Mesenchymal stem cell (in vitro differentiated cells and primary cell): ENCODE data around the gene AHDC1.

ENCODE experiments used
- DNase-seq: peaks from one replicate; pipeline ENCODE4 v3.0.0-alpha.2; 2013
- H2AFZ ChIP-seq: one replicate; pipeline ENCODE4 v1.6.1; 2013; ENCODE audit warnings: low read depth, mild to moderate bottlenecking, control low read depth, inconsistent platforms, low read length, moderate library complexity
- H2AK5ac ChIP-seq: 2 replicates; pipeline ENCODE4 v1.6.1; 2013; ENCODE audit warnings: low read length, moderate library complexity, mild to moderate bottlenecking, inconsistent platforms; ENCODE audit not compliant: severe bottlenecking
- H2BK120ac ChIP-seq: one replicate; pipeline ENCODE4 v1.6.1; 2013; ENCODE audit warnings: low read depth, mild to moderate bottlenecking, inconsistent platforms, low read length, moderate library complexity
- H2BK12ac ChIP-seq, 2 experiments: one replicate each; pipeline ENCODE4 v1.6.1; 2013; ENCODE audit warnings: inconsistent platforms in 2 of 2, low read length in 2 of 2, mild to moderate bottlenecking in 2 of 2, moderate library complexity in 2 of 2, control low read depth in 1 of 2
- H2BK15ac ChIP-seq: one replicate; pipeline ENCODE4 v1.6.1; 2013; ENCODE audit warnings: mild to moderate bottlenecking, low read depth, inconsistent platforms; ENCODE audit not compliant: poor library complexity, severe bottlenecking
- H2BK5ac ChIP-seq: 2 replicates; pipeline ENCODE4 v1.6.1; 2013; ENCODE audit warnings: low read depth, mild to moderate bottlenecking, low read length, control low read depth, inconsistent platforms; ENCODE audit not compliant: poor library complexity, severe bottlenecking
- H3K14ac ChIP-seq, 2 experiments: one replicate each; pipeline ENCODE4 v1.6.1; 2013; ENCODE audit warnings: inconsistent platforms in 2 of 2, low read length in 2 of 2, control low read depth in 1 of 2, mild to moderate bottlenecking in 1 of 2, moderate library complexity in 1 of 2
- H3K18ac ChIP-seq, 2 experiments: one replicate each; pipeline ENCODE4 v1.6.1; 2013; ENCODE audit warnings: inconsistent platforms in 2 of 2, low read length in 2 of 2, control low read depth in 1 of 2, low read depth in 1 of 2, mild to moderate bottlenecking in 1 of 2
- H3K23ac ChIP-seq, 2 experiments: one replicate each; pipeline ENCODE4 v1.6.1; 2013; ENCODE audit warnings: inconsistent platforms in 2 of 2, low read length in 2 of 2, mild to moderate bottlenecking in 2 of 2, moderate library complexity in 2 of 2, control low read depth in 1 of 2
- H3K27ac ChIP-seq: 2 replicates; pipeline ENCODE4 v1.5.1; 2013; ENCODE audit warnings: mild to moderate bottlenecking, moderate library complexity, low read length, control low read depth, inconsistent platforms; ENCODE audit not compliant: poor library complexity, severe bottlenecking
- H3K27me3 ChIP-seq, 2 experiments: 2 replicates each; pipeline versions ENCODE4 v1.6.1 to v1.7.0; 2013; ENCODE audit warnings: low read length in 2 of 2, mild to moderate bottlenecking in 2 of 2, moderate library complexity in 2 of 2, control low read depth in 1 of 2, inconsistent platforms in 1 of 2; ENCODE audit not compliant: control insufficient read depth in 1 of 2, insufficient read depth in 1 of 2
- H3K36me3 ChIP-seq, 2 experiments: 2 replicates each; pipeline versions ENCODE4 v1.6.1 to v1.7.0; 2013; ENCODE audit warnings: low read length in 2 of 2, control low read depth in 1 of 2, inconsistent platforms in 1 of 2, low read depth in 1 of 2, mild to moderate bottlenecking in 1 of 2; ENCODE audit not compliant: insufficient read depth in 2 of 2, control insufficient read depth in 1 of 2
- H3K4ac ChIP-seq, 2 experiments: one replicate each; pipeline ENCODE4 v1.6.1; 2013; ENCODE audit warnings: inconsistent platforms in 2 of 2, low read length in 2 of 2, mild to moderate bottlenecking in 2 of 2, moderate library complexity in 2 of 2, control low read depth in 1 of 2, low read depth in 1 of 2
- H3K4me1 ChIP-seq: 2 replicates; pipeline ENCODE4 v1.6.1; 2013; ENCODE audit warnings: low read depth, low read length, control low read depth; ENCODE audit not compliant: control insufficient read depth, insufficient read depth
- H3K4me2 ChIP-seq: 2 replicates; pipeline ENCODE4 v1.6.1; 2013; ENCODE audit warnings: low read length, mild to moderate bottlenecking, inconsistent platforms; ENCODE audit not compliant: poor library complexity, severe bottlenecking
- H3K4me3 ChIP-seq, 2 experiments: 2 replicates each; pipeline versions ENCODE4 v1.5.1 to v1.7.0; 2013; ENCODE audit warnings: low read length in 2 of 2, mild to moderate bottlenecking in 2 of 2, control low read depth in 1 of 2, low read depth in 1 of 2; ENCODE audit not compliant: insufficient read depth in 1 of 2
- H3K79me1 ChIP-seq: replicated peaks from 2 replicates; pipeline ENCODE4 v1.6.1; 2013; ENCODE audit warnings: mild to moderate bottlenecking, control low read depth, low read length, inconsistent platforms; ENCODE audit not compliant: poor library complexity, severe bottlenecking
- H3K9ac ChIP-seq: 2 replicates; pipeline ENCODE4 v1.7.0; 2013; ENCODE audit warnings: mild to moderate bottlenecking, low read length, moderate library complexity
- H3K9me3 ChIP-seq: 2 replicates; pipeline ENCODE4 v1.7.0; 2013; ENCODE audit warnings: mild to moderate bottlenecking, low read length; ENCODE audit not compliant: control insufficient read depth
- H4K8ac ChIP-seq: one replicate; pipeline ENCODE4 v1.6.1; 2013; ENCODE audit warnings: inconsistent platforms, mild to moderate bottlenecking, low read length, moderate library complexity
- H4K91ac ChIP-seq: one replicate; pipeline ENCODE4 v1.6.1; 2013; ENCODE audit warnings: mild to moderate bottlenecking, low read length, inconsistent platforms
- WGBS: methylation state at CpG from one replicate; pipeline ENCODE4 v1.1.7; 2013; ENCODE audit warnings: mixed read lengths; 5-methylcytosine and 5-hydroxymethylcytosine counted together

Gene AHDC1

GRCh38 chr1:27542463-27543273 lies 61.3 kb downstream of the AHDC1 start:
- H3K4me2 ChIP-seq: no peak overlapping the region
- H3K27me3 ChIP-seq: no peaks in the 10 kb centered on the region
- WGBS: 19% methylated on average over 15 of the region's 19 CpGs
- no peak overlapping the region for H2AFZ ChIP-seq
- H3K27ac ChIP-seq: peak overlapping the region; percentile 43
- H4K91ac ChIP-seq: peak overlapping the region; percentile 92
- peak overlapping the region; percentile 85 to 95 for H3K18ac ChIP-seq
- peak overlapping the region; percentile 22 to 91 for H2BK12ac ChIP-seq
- no peaks in the 10 kb centered on the region for H3K9me3 ChIP-seq
- H3K4me1 ChIP-seq: peaks cover 60% of the 10 kb centered on the region
- peak overlapping the region; percentile 75 for H2BK120ac ChIP-seq
- H3K79me1 ChIP-seq: peaks cover 35% of the 10 kb centered on the region
- H2BK5ac ChIP-seq: no peak overlapping the region
- peak; percentile 93 for DNase-seq
- peak overlapping the region; percentile 90 for H2BK15ac ChIP-seq
- peak overlapping the region; percentile 79 for H3K9ac ChIP-seq
- H3K23ac ChIP-seq: no peak overlapping the region
- H3K14ac ChIP-seq: peak overlapping the region in 1 of 2 experiments; percentile 63
- H3K36me3 ChIP-seq: peaks cover 28 to 46% of the 10 kb centered on the region in 2 experiments
- no peak overlapping the region for H3K4me3 ChIP-seq
- H3K4ac ChIP-seq: peak overlapping the region; percentile 86 to 94
- H4K8ac ChIP-seq: peak overlapping the region; percentile 93
- H2AK5ac ChIP-seq: peak overlapping the region; percentile 21

- Histone ChIP-seq H3K36me3 (peaks cover 8 to 39% of the 10 kb centered on the region in 2 experiments), H3K23ac (no peak overlapping the region), H2BK5ac (no peak overlapping the region), H3K4me2 (no peak overlapping the region), H4K8ac (peak overlapping the region; percentile 78), H3K9me3 (no peaks in the 10 kb centered on the region), H3K4ac (peak overlapping the region in 1 of 2 experiments; percentile 33), H3K4me3 (no peak overlapping the region), H3K9ac (peak overlapping the region; percentile 48), H2AFZ (no peak overlapping the region), H3K18ac (peak overlapping the region; percentile 73 to 85), H3K4me1 (peaks cover 75% of the 10 kb centered on the region), H3K27me3 (no peaks in the 10 kb centered on the region), H2AK5ac (peak overlapping the region; percentile 48), H2BK120ac (no peak overlapping the region), H2BK12ac (peak overlapping the region; percentile 44 to 76), H4K91ac (peak overlapping the region; percentile 81), H3K27ac (peak overlapping the region; percentile 81), H3K79me1 (peaks cover 25% of the 10 kb centered on the region), H2BK15ac (no peak overlapping the region), H3K14ac (peak overlapping the region in 1 of 2 experiments; percentile 68)
- 29% methylated on average over 9 of the region's 9 CpGs for WGBS
- DNase-seq: peak; percentile 83
Observed at GRCh38 chr1:27539901-27540861, 63.8 kb downstream of the AHDC1 start.

- Histone ChIP-seq H3K4me3 (peak overlapping the region in 1 of 2 experiments; percentile 52), H3K4me1 (peaks cover 66% of the 10 kb centered on the region), H4K8ac (no peak overlapping the region), H2AK5ac (no peak overlapping the region), H2BK5ac (no peak overlapping the region), H3K9me3 (no peaks in the 10 kb centered on the region), H3K9ac (peak overlapping the region; percentile 51), H2BK12ac (no peak overlapping the region), H2BK15ac (no peak overlapping the region), H3K27ac (peak overlapping the region; percentile 55), H2BK120ac (no peak overlapping the region), H3K4ac (peak overlapping the region in 1 of 2 experiments; percentile 30), H3K18ac (peak overlapping the region in 1 of 2 experiments; percentile 28), H3K4me2 (no peak overlapping the region), H3K23ac (no peak overlapping the region), H3K14ac (no peak overlapping the region), H3K27me3 (no peaks in the 10 kb centered on the region), H3K79me1 (peaks cover 24% of the 10 kb centered on the region), H4K91ac (no peak overlapping the region), H2AFZ (no peak overlapping the region), H3K36me3 (peaks cover 21 to 33% of the 10 kb centered on the region in 2 experiments)
- WGBS: 7% methylated on average over 3 of the region's 3 CpGs
- peak; percentile 78 for DNase-seq
Observed at GRCh38 chr1:27538793-27539192, 65.2 kb downstream of the AHDC1 start.
